K562 (cell line): ENCODE measurements around the gene PRDX6. TPM values are rescaled to one million over a fixed set of nuclear protein-coding genes. Genes with fewer than 3 reads are reported as not detected.

ENCODE experiments used
- BRCA1 ChIP-seq, 2 experiments: fragments of 450-650 bp in 1 of 2; sonication (generic) in 1 of 2; formaldehyde crosslinking in 1 of 2; IDR thresholded peaks; 2 replicates each; pipeline versions ENCODE4 v1.5.0 to v1.6.1; 2017 to 2020; ENCODE audit warnings: mild to moderate bottlenecking in 1 of 2, missing genetic modification reagents in 1 of 2
- BRD4 ChIP-seq: fragments of 200-600 bp; sonication (generic); IDR thresholded peaks from 2 replicates; pipeline ENCODE4 v1.6.1; 2017; ENCODE audit warnings: inconsistent platforms
- CBX1 ChIP-seq: sonication (generic); IDR thresholded peaks from 2 replicates; pipeline ENCODE4 v1.6.1; 2016; ENCODE audit warnings: antibody characterized with exemption, low read depth, mild to moderate bottlenecking
- DACH1 ChIP-seq: fragments of 450-650 bp; IDR thresholded peaks from 2 replicates; pipeline ENCODE4 v1.6.1; 2018; ENCODE audit not compliant: partially characterized antibody
- DDX20 ChIP-seq: fragments of 450-650 bp; IDR thresholded peaks from 2 replicates; pipeline ENCODE4 v1.6.1; 2016; ENCODE audit warnings: missing genetic modification characterization, low read depth, mild to moderate bottlenecking, missing compliant biosample characterization, moderate library complexity
- DPF2 ChIP-seq: fragments of 450-650 bp; IDR thresholded peaks from 2 replicates; pipeline ENCODE4 v1.6.1; 2016
- ELF2 ChIP-seq: fragments of 250-450 bp; sonication (Bioruptor Pico); IDR thresholded peaks from 2 replicates; pipeline ENCODE4 v1.5.0; 2021; ENCODE audit warnings: mild to moderate bottlenecking
- FOXA1 ChIP-seq: fragments of 450-650 bp; IDR thresholded peaks from 2 replicates; pipeline ENCODE4 v1.6.1; 2016; ENCODE audit warnings: mild to moderate bottlenecking, borderline replicate concordance
- HLTF ChIP-seq: fragments of 450-650 bp; IDR thresholded peaks from 2 replicates; pipeline ENCODE4 v1.6.1; 2016
- HMGN3 ChIP-seq: IDR thresholded peaks from 2 replicates; pipeline ENCODE4 v1.6.1; 2011; ENCODE audit warnings: borderline replicate concordance, low read depth, mild to moderate bottlenecking, mixed read lengths, low read length; ENCODE audit not compliant: insufficient read length; ENCODE audit errors: extremely low read depth
- HNRNPUL1 ChIP-seq: fragments of 200-400 bp; formaldehyde crosslinking; IDR thresholded peaks from 2 replicates; pipeline ENCODE4 v1.6.1; 2017; ENCODE audit warnings: low read length
- JUND ChIP-seq, 2 experiments: IDR thresholded peaks; 2 replicates in 1 of 2; 3 replicates in 1 of 2; pipeline ENCODE4 v1.6.1; 2011; ENCODE audit warnings: borderline replicate concordance in 2 of 2, low read depth in 2 of 2, low read length in 2 of 2, improper control_type of control experiment in 1 of 2, missing biosample characterization in 1 of 2, missing genetic modification characterization in 1 of 2, missing genetic modification reagents in 1 of 2
- NELFE ChIP-seq: IDR thresholded peaks from 2 replicates; pipeline ENCODE4 v1.6.1; 2011; ENCODE audit warnings: mild to moderate bottlenecking; ENCODE audit not compliant: insufficient read depth, insufficient read length
- PRDM10 ChIP-seq: fragments of 450-650 bp; IDR thresholded peaks from 2 replicates; pipeline ENCODE4 v1.6.1; 2018; ENCODE audit not compliant: partially characterized antibody
- SMARCB1 ChIP-seq: IDR thresholded peaks from 2 replicates; pipeline ENCODE4 v1.6.1; 2011; ENCODE audit warnings: improper control_type of control experiment, low read depth; ENCODE audit not compliant: insufficient read length
- ZBTB2 ChIP-seq: fragments of 450-650 bp; IDR thresholded peaks from 2 replicates; pipeline ENCODE4 v1.6.1; 2016; ENCODE audit warnings: antibody characterized with exemption
- ZNF395 ChIP-seq: fragments of 200-800 bp; sonication (Bioruptor generic); IDR thresholded peaks from 2 replicates; pipeline ENCODE4 v1.6.1; 2017; ENCODE audit warnings: missing genetic modification characterization, missing compliant biosample characterization
- ZNF830 ChIP-seq: fragments of 250-450 bp; sonication (Bioruptor Pico); IDR thresholded peaks from 2 replicates; pipeline ENCODE4 v1.5.0; 2021; ENCODE audit warnings: mild to moderate bottlenecking
- polyA plus RNA-seq, 8 experiments: library from polyadenylated mRNA; depleted of rRNA in 4 of 8; stranded (reverse) in 5 of 8; unstranded in 3 of 8; fragments of >200 nt; fragmentation: Nextera tagmentation in 2 of 8; fragmentation: Illumina TruSeq in 1 of 8; extraction: Ambion mirVana in 2 of 8; extraction: Trizol in 1 of 8; gene quantifications; 2 replicates each; pipeline versions ENCODE4 v1.2.1 to v1.2.3, GENCODE V29; 2011 to 2014; ENCODE audit warnings: inconsistent platforms in 1 of 8, missing spikeins in 1 of 8
- total RNA-seq, 7 experiments: library from RNA; depleted of rRNA in 6 of 7; stranded (reverse); fragments of >200 nt in 6 of 7; fragmentation: Illumina TruSeq in 2 of 7; extraction: Trizol in 2 of 7; gene quantifications; 2 replicates each; pipeline versions ENCODE4 v1.2.1 to v1.2.3, GENCODE V29; 2011 to 2021; ENCODE audit warnings: low replicate concordance in 1 of 7
- TF ChIP-seq, protein P1 (sequence below): fragments of 250-450 bp; sonication (Bioruptor Pico); IDR thresholded peaks from 2 replicates; pipeline ENCODE4 v1.9.0; 2021; ENCODE audit warnings: mild to moderate bottlenecking, inconsistent platforms

Gene PRDX6
- total and polyA plus RNA-seq, 9 of the 15 experiments (the other 6 are each of a cell fraction or from before 2014, with no cell fraction given): 277 to 1,082 (median 610) TPM

GRCh38 chr1:173477286-173478093 lies at the start of gene PRDX6 (continued):
- TF ChIP-seq HLTF: peak; percentile 57
- peak; percentile 85 for TF ChIP-seq BRD4
- TF ChIP-seq HMGN3: peak; percentile 76
- TF ChIP-seq ZBTB2: no peak
- no peak for TF ChIP-seq DDX20 (tag)
- peak; percentile 64; the same call in 1 of the 2 replicates for TF ChIP-seq CBX1
- 0 out of 2 replicates have a peak, but pooled peaks have one; percentile 10 for TF ChIP-seq ZNF830 (CRISPR knock-in tag)
- no peak for TF ChIP-seq JUND (IDR thresholded peaks at IDR 0.05; ENCODE audit: borderline replicate concordance, low read depth, low read length)
- no peak for TF ChIP-seq JUND (tag; IDR thresholded peaks at IDR 0.05; ENCODE audit: borderline replicate concordance, low read depth, low read length)
- TF ChIP-seq ELF2 (CRISPR knock-in tag): no peak
- TF ChIP-seq HNRNPUL1: no peak
- TF ChIP-seq NELFE: no peak
- no peak for TF ChIP-seq DACH1
- no peak for TF ChIP-seq ZNF395 (CRISPR knock-in tag)
- TF ChIP-seq, protein P1, sequence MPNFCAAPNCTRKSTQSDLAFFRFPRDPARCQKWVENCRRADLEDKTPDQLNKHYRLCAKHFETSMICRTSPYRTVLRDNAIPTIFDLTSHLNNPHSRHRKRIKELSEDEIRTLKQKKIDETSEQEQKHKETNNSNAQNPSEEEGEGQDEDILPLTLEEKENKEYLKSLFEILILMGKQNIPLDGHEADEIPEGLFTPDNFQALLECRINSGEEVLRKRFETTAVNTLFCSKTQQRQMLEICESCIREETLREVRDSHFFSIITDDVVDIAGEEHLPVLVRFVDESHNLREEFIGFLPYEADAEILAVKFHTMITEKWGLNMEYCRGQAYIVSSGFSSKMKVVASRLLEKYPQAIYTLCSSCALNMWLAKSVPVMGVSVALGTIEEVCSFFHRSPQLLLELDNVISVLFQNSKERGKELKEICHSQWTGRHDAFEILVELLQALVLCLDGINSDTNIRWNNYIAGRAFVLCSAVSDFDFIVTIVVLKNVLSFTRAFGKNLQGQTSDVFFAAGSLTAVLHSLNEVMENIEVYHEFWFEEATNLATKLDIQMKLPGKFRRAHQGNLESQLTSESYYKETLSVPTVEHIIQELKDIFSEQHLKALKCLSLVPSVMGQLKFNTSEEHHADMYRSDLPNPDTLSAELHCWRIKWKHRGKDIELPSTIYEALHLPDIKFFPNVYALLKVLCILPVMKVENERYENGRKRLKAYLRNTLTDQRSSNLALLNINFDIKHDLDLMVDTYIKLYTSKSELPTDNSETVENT (CRISPR knock-in tag): no peak; the same call in 1 of the 2 replicates
- TF ChIP-seq FOXA1: no peak
- TF ChIP-seq SMARCB1: no peak
- TF ChIP-seq BRCA1 (IDR thresholded peaks at IDR 0.05): no peak
- TF ChIP-seq BRCA1 (CRISPR knock-in tag; IDR thresholded peaks at IDR 0.05): no peak
- TF ChIP-seq DPF2: no peak
- TF ChIP-seq PRDM10: peak; percentile 61
